GOT3 (cell line): ENCODE measurements around the gene IPPK.

Experiments
- DNase-seq: peaks from one replicate; lab custom pipeline; 2025; ENCODE audit warnings: mixed read lengths; lab: John Stamatoyannopoulos, UW

Gene IPPK, protein sequence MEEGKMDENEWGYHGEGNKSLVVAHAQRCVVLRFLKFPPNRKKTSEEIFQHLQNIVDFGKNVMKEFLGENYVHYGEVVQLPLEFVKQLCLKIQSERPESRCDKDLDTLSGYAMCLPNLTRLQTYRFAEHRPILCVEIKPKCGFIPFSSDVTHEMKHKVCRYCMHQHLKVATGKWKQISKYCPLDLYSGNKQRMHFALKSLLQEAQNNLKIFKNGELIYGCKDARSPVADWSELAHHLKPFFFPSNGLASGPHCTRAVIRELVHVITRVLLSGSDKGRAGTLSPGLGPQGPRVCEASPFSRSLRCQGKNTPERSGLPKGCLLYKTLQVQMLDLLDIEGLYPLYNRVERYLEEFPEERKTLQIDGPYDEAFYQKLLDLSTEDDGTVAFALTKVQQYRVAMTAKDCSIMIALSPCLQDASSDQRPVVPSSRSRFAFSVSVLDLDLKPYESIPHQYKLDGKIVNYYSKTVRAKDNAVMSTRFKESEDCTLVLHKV

DNA sequence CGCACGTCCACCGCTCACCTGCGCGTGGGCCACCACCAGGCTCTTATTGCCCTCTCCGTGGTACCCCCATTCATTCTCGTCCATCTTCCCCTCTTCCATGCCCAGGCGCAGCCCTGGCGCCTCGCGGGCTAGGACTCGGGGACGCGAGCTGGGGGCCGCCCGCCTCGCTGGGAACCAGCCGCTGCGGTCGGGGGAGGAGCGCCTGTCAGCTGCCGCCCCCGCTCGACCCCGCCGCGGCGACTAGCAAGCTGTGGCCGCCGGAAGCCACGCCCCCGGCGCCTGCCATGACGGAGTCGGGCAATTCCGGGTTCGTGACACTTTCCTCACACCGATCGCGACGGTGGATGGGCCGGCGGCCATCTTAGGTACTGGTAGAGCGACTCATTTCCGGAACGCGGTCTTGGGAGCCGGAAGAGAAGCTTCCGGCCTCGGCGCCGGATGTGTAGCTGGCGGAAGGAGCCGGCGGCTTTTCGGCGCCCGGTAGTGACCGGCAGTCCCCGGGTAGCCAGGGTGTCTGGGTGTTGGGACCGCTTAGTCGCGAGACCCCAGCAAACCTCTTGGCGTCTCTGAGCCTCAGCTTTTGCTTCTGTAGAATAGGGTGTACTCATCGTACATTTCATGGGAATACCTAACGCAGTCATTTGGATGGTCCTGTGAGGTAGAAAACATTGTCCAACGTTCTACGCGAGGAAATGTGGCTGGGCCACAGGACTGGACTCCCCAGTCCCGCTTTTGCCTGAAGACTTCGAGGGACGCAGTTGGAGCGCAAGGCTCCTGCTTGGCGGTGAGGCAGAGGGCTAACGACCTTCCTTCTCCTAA, at the start of gene IPPK:
Gene IPPK, minus strand, starts transcription at position 242 of the 819 bp plus-strand sequence. Its CDS starts 143 bp downstream, at position 99.
- peak; percentile 71 for DNase-seq

DNA sequence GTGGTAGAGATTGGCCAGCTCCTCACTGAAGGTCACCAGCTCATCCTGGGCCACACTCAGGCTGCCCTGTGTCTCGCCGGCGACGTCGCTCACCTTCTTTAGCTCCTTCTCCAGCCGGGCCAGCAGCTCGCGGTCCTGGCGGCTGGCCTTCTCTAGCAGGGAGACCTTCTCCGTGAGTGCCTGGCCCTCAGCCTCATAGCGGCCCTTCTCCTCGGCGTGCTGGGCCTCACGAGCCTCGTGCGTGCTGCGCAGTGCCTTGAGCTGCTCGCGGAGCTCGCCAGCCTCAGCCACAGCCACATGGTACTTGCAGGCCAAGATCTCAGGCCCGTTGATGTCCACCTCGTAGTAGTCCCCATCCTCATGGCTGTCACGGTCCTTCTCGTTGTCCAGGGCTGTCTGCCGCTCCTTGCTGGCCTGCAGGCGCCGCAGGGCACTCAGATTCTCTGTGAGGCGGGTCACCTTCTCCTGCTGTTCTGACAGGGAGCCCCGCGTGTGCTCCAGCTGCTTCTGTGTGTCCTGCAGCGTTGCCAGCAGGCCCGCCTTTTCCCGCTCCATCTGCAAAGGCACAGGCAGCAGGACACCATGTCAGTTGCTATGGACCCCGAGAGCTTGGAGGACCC, 49.2 kb upstream of the IPPK start:
- no peak for DNase-seq

DNA sequence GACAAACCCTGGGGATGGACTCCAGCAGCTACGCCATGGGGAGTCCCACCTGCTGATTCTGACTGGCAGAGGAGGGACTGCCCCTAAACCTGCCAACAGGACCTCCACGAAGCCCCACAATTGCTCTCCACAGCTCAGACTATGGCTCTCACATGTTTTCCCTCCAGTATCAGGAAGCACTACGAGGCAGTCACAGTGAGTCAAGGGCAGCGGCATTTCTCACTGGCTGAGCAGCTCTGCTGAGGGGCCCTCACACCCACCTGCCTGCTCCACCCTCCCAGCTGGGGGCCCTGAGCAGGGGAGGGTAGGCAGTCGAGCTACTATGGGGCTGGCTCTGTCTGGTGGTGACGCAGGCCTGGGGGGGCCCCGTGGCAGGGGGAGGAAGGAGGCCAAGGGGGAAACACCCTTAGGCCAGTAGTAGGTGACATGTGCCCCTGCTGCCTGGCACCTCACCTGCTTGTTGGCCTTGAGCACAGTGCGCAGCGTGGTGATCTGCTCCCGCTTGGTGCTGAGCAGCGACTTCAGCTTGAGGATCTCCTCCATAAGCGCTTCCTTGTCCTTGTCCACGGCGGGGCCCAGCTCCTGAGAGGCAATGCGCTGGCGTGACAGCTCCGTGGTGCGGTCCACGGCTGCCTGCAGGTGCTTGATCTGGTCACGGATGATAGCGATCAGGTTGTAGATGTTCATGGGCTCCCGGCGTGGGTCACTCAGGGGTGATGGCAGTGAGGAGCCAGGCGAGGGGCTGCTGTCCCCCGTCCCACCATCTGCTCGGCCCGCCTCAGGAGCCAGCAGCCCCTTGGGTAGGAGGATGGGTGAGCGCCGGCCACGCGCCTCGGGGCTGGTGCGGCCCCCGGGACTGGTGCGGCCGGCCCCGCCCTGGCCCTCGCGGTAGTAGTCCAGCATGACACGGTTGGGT, 48.4 kb upstream of the IPPK start:
- DNase-seq: no peak

DNA sequence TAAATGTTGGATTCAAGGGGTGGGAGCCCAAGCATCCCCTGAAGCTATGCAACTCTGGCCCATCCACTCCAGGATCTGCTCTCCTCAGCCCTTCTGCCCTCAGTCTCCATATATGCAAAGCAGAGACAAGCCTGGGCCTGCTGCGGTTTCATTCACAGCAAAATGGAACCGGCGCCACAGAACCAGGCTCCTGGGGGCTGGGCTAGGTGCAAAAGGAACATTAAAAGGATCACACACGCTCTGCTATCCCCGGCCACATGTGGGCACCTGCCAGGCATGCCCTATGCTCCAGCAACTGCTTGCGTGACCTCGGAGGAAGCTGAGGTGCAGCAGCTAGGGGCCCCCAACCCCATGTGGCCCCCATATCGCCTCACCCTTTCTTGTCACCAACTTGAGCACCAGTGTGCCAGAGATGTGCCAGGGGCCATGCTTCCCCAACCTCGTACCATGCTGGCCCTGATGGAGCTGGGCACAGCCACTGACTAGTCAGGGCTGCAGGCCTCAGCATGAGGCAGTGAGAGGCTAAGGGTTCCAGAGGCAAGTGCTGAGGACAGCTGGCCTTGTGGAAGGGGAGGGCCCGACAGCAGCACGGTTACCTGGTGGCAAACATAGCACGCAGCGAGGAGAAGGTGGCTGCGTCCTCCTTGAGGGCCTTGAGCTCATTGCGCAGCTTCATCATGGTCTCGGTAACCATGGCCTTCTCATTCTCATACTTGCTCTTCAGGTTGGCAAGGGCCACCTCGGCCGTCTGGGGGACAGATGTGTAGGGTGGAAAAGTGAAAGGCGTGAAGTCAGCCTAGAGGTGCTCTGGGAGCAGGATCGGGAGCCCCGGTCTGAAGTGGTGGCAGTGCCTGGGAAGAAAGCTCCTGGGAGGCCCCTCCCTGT, 47.5 kb upstream of the IPPK start:
- DNase-seq: no peak

DNA sequence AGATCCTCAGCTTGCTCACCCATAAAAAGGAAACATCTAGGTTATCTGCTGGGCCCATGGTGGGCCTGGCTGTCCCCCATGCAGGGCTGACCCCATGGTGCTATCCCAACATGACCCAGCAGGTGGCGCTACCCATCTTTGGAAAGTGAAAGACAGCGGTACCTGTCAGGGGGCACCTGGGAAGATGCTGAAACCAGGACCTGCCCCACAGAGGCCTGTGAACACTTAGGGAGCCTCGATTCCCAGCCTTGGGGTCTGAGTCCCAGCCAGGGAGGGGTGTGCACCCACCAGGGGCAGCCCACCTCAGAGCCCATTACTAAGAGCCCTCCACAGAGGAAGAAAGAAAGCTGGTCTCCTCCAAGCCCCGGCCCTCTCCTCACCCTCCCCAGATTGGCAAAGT, 46.6 kb upstream of the IPPK start:
- no peak for DNase-seq

DNA sequence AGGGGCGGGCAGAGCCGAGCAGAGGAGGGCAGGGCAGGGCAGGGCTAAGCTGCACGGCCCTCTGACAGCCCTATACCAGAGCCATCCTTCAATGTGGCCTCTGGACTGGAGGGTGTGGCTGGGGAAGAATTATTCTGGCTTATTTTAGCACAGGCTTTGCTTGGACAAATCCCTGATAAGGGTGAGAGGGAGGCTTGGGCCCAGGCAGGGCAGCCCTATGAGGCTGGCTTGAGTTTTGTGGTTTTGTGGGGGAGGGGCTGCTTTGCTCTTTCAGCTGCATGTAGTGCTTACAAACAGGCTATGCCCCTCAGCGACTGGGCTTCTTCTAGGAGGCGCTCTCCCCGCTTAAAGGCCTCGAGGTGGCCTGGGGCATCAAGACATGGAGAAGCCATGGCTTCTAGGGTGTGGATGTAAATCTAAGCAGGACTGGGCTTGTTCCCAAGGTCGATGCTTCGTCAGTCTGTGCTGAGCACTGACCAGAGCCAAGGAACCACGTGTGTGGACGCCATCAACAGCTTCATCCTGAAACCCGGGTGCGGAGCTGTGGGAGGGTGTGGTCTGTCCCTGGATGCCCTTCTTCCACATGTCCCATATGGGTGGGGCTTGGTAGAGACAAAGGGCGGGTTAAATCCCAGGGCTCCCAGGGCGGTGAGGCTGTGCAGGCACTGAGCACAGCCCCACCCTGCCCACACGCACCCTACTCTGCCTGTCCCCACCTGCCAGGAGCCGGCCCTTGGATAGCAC, 45.7 kb upstream of the IPPK start:
- DNase-seq: no peak

DNA sequence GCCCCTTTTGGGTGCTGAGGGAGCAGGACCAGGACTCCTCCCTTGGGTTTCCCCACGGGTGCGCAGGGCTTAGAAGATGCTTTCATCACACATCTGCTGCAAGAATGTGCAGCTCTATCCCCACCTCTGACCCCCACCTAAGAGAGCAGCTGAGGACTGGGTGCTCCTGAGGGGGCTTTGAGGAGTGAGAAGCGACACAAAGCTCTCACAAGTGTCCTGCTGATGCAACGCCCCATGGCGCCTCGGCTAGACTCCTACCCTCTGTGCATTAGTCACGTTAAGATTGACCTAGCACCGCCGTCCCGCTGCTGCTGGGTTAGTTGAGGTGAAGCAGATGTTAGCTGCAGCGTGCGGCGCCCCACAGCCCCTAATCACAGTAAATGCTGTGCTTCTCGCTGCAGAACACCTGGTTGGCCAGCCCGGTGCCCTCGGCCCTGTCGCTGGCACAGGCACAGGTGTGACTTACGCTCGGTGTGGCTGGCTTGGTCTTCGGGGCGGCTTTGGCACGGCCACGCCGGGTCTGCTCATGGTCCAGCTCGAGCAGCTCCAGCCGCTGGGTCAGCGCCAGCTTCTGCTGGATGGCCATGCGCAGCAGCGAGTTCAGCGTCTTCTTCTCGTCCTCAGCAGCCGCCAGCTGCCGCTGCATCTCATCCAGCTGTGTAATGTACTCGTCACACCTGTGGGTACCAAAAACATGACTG, 45.0 kb upstream of the IPPK start:
- no peak for DNase-seq

DNA sequence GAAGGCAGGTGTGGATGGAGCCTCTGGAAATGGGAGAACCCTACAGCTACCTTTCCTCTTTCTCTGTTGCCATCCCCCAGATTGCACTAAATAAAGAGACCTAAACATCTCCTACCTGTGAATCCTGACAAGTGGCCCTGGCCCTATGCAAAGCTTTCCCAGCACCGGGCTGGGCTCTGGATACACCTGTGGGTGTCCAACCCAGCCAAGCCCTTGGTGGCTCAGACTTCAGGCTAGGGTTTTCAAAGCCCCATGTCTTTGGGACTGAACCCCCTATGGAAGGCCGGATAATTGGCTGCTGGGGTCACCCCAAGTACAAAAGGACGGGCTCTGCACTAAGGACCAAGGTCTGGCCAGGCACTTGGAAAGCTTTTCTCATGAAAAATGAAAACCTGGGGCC, 44.1 kb upstream of the IPPK start:
- DNase-seq: no peak

DNA sequence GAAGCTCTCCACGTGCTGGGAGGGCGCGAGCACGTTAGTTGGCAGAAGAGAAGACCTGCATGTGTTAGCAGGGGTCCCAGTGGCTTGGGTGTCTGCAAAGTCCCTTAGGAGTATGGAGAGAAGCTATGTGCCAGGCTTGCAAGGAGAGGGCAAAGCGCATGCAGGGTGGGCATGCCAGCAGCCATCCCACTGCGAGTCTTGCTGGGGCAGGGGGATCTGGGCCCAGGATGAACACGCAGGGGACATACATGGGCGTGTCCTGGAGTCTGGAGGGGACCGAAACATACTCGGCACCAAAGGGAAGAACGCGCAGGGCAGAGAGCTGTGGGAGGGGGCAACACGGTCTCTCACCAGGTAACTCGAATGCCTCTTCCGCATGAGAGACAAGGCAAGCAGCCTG, 43.6 kb upstream of the IPPK start:
- no peak for DNase-seq

DNA sequence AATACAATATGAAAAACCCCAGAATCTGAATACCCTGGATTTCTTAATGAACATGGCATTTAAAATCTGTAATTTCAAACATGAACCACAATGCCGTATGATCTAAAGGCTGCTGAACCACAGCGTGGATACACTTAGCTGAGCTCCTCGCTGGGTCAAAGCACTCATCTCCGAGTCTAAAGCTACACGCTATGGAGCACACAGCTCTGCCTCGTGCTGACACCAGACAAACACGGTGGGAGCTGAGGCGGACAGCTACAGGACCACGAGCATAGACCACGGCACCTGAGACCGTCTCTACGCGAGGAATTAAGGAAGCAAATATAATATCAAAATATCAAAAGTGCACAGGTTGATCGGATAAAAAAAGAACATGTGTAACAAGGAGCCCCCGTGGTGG, 42.8 kb upstream of the IPPK start:
- DNase-seq: no peak

DNA sequence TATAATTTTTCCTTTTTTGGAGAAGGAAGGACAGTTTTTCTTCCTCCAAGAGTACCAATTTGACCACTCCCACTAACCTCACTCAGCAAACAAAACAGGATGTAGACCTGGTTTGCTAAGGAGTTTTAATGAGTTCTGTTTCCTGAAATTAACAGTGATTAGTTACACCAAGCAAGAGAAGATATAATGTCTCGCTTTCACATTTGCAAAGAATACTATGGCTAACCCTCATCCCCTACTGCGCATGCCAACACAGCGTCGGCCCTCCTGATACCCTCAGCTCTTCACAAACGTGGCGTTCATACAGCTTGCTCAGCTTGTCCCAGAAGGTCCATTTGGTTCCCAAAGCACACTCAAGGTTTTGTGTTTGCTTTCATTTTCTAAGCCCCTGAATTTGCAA, 41.9 kb upstream of the IPPK start:
- DNase-seq: no peak

DNA sequence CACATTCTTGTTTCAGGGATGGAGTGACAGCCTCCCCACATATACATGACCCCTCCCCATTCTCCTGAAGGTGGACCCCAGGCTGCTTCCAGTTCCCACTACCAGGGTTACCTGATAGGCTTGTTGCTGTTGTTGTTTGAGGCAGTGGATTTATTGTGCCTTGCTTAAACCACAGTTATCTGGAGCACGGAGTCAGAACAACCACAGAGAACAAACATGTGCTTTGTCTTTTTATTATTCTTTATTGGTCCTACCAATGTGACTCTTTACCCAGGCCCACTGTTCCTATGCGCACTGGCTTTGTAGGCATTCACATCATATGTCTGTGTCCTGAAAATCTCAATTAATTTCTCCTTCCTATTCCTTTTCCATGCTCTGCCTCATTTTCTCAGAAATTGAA, 41.2 kb upstream of the IPPK start:
- DNase-seq: no peak

DNA sequence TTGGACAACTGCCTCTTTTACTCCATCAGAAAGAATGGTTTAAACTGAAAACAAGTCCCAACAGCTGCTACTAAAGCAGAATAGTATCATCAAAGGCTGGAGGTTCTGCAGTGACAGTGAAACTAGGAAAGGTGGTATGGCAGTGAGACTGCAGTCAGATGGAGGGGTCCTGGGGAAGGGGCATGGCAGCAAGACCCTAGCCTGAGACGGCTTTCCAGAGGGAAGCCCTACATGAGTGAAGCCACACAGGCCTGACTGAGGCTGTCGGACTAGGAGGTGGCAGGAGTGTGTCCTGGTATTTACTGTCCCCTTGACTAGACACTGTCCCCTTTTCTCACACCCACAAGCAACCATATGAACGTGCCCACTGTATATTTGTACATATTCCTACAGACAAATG, 40.4 kb upstream of the IPPK start:
- no peak for DNase-seq

DNA sequence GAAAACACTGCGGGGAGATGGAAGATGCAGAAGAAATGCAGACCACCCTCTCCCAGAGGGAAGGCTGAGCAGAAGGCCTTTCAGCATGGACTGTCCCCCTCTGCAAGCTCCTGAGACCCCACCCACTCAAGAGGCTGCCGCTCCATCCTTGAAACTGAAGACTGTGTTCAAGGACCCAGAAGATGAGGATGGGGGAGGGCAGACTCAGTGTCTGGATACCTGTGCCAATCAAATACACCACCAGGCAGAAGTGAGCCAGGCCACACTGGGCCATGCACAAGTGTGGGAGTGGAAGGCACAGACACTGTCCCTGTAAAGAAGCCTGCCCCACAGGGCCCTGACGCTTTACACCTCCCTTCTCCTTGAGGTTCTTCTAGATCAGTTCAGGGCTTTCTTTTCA, 40.0 kb upstream of the IPPK start:
- no peak for DNase-seq

DNA sequence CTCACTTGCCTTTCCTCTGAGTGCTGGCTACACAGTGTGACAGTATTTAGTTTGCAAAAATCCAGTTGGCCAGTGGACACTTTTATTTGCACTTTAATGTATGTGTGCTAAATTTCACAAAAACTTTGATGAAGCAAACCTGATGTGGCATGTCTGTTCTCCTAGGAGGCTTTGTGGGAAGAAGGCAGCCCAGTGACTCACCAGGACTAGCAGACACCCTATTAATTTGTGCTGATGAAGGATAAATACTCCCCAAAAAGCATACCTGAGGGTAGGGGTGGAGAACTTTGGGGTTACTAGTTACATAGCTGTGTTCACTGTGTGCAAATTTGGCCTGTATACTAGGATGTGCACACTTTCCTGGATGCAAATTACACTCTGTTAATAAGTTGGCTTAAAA, 39.3 kb upstream of the IPPK start:
- no peak for DNase-seq

DNA sequence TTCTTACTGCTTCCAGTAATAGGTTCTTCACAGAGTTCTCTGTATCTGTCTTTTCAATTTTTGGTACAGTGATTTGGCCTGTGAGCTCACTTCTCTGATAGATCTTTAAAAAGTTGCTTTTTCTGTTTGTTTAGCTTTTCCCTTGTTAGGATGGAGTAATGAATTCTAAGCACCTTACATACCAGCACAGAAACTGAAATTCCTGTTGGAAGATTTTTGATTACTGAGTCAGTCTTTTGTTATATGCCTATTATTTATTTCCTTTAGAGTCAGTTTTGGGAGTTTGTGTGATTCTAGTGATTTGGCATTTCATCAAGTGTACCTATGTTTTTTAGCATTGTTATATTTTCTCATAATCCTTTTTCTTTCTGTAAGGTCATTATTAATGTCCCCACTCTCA, 37.6 kb upstream of the IPPK start:
- DNase-seq: no peak

DNA sequence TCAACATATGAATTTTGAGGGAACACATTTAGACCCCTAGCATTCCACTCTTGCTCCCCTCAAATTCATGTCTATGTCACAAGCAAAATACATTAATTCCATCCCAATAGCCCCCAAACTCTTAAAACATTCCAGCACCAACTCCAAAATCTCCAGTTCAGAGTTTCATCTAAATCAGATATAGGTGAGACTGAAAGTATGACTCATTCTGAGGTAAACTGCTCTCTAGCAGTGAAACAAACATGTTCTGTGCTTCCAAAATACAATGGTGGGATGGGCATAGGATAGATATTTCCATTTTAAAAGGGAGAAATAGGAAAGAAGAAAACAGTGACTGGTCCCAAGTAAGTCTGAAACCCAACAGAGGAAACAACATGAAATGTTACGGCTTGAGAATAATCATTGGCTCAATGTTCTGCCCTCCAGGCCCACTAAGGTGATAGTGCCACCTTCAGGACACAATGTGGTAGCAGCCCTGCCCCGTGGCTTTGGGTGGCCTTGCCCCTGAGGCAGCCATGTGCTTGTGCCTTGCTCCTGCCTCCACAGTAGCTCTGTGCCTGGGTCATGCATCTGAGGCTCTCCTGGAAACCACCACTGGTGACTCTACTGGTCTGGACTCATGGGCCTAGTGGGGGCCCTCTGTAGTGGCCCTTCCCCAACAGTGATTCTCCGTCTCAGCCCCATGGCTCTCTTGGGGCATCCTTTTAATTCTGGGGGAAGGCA, 36.4 kb upstream of the IPPK start:
- DNase-seq: no peak

DNA sequence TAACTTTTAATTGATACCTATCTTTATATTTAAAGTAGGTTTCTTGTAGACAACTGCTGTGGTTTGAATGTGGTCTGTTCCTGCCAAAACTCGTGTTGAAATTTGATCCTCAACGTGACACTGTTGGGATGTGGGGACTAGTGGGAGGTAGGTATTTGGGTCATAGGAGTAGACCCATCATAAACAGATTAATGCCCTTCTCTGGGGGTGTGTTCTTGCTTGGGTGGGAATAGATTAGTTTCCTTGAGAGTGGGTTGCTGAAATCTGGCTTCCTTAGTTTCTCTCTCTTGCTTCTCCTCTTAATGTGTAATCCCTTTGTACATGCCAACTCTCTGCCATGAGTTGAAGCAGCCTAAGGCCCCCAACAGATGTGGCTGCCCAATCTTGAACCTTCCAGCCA, 34.6 kb upstream of the IPPK start:
- DNase-seq: no peak

DNA sequence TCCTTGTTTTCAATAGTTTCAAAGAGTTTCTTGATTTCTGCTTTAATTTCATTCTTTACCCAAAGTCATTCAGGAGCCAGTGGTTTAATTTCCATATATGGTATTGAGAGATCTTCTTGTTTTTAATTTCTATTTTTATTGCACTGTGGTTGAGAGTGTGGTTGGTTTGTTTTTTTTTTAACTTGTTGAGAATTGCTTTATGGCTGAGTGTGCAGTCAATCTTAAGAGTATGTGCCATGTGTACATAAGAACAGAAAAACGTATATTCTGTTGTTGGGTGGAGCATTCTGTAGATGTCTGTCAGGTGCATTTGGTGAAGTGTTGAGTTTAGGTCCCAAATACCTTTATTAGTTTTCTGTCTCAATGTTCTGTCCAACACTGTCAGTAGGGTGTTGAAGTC, 26.7 kb upstream of the IPPK start:
- DNase-seq: no peak
